H1 (cell line): ENCODE data around the gene PAX7. TPM values are rescaled to one million over a fixed set of nuclear protein-coding genes. Genes with fewer than 3 reads are reported as not detected.

ENCODE experiments used
- CTCF ChIA-PET: fragments of 300-600 bp; sonication (Branson Sonifier 250); formaldehyde crosslinking; loops from one replicate; lab custom pipeline; 2021; ENCODE audit not compliant: partially characterized antibody; lab: Charles Lee
- POLR2A ChIA-PET: fragments of 300-600 bp; sonication (Branson Sonifier 250); formaldehyde crosslinking; loops from one replicate; lab custom pipeline; 2021; ENCODE audit warnings: inconsistent platforms; ENCODE audit not compliant: partially characterized antibody; lab: Charles Lee
- DNase-seq, 2 experiments: peaks; one replicate each; pipeline versions ENCODE4 v3.0.0 to v3.0.0-alpha.2; 2010 to 2022; ENCODE audit warnings: low spot score in 2 of 2, low read depth in 1 of 2, mixed read lengths in 1 of 2
- FAIRE-seq: peaks from 2 replicates; lab custom pipeline; 2011; peaks lifted over from hg19 to GRCh38; lab: Jason Lieb, UNC
- H2AFZ ChIP-seq: 2 replicates; pipeline ENCODE4 v1.8.1; 2012; ENCODE audit warnings: low read length, inconsistent platforms
- H2AK5ac ChIP-seq: 2 replicates; pipeline ENCODE4 v1.6.1; 2013; ENCODE audit warnings: low read depth, low read length
- H2BK120ac ChIP-seq: replicated peaks from 2 replicates; pipeline ENCODE3; 2013; ENCODE audit warnings: low read depth, low read length, inconsistent platforms
- H2BK12ac ChIP-seq: 2 replicates; pipeline ENCODE4 v1.6.1; 2013; ENCODE audit warnings: low read depth, low read length
- H2BK15ac ChIP-seq: 2 replicates; pipeline ENCODE4 v1.6.1; 2013; ENCODE audit warnings: low read length
- H2BK20ac ChIP-seq: 2 replicates; pipeline ENCODE4 v1.6.1; 2013; ENCODE audit warnings: low read length
- H2BK5ac ChIP-seq: 2 replicates; pipeline ENCODE4 v1.6.1; 2013; ENCODE audit warnings: low read depth, low read length
- H3K14ac ChIP-seq: 2 replicates; pipeline ENCODE4 v1.6.1; 2013; ENCODE audit warnings: inconsistent platforms; ENCODE audit not compliant: insufficient read length
- H3K18ac ChIP-seq: 2 replicates; pipeline ENCODE4 v1.6.1; 2013; ENCODE audit warnings: low read length; ENCODE audit errors: extremely low read depth
- H3K23ac ChIP-seq: 2 replicates; pipeline ENCODE4 v1.6.1; 2013; ENCODE audit warnings: inconsistent platforms; ENCODE audit not compliant: insufficient read length
- H3K23me2 ChIP-seq: 2 replicates; pipeline ENCODE4 v1.6.1; 2013; ENCODE audit warnings: low read depth, low read length
- H3K27ac ChIP-seq: 2 replicates; pipeline ENCODE4 v1.6.1; 2011; ENCODE audit warnings: low read depth, low read length, inconsistent platforms
- H3K27me3 ChIP-seq, 4 experiments: replicated peaks in 1 of 4; 1 replicate in 1 of 4; 2 replicates in 3 of 4; pipeline versions ENCODE4 v1.6.1 to v1.8.1; 2011 to 2013; ENCODE audit warnings: low read length in 3 of 4, mild to moderate bottlenecking in 3 of 4, inconsistent platforms in 2 of 4, mixed read lengths in 2 of 4, moderate library complexity in 1 of 4; ENCODE audit not compliant: control insufficient read depth in 3 of 4, insufficient read depth in 3 of 4; ENCODE audit errors: extremely low read depth in 1 of 4
- H3K36me3 ChIP-seq, 4 experiments: 2 replicates each; pipeline versions ENCODE4 v1.6.1 to v1.8.1; 2011 to 2013; ENCODE audit warnings: mild to moderate bottlenecking in 4 of 4, low read length in 3 of 4, moderate library complexity in 2 of 4, control low read depth in 1 of 4, inconsistent platforms in 1 of 4; ENCODE audit not compliant: insufficient read depth in 4 of 4, control insufficient read depth in 2 of 4
- H3K4ac ChIP-seq: replicated peaks from 2 replicates; pipeline ENCODE3; 2013; ENCODE audit warnings: low read length, low read depth, mixed read lengths, inconsistent platforms; ENCODE audit not compliant: insufficient read length
- H3K4me1 ChIP-seq, 4 experiments: replicated peaks in 1 of 4; 1 replicate in 1 of 4; 2 replicates in 3 of 4; pipeline versions ENCODE4 v1.6.1 to v1.8.1; 2011 to 2013; ENCODE audit warnings: low read length in 3 of 4, inconsistent platforms in 2 of 4, mixed read lengths in 1 of 4; ENCODE audit not compliant: insufficient read depth in 4 of 4, control insufficient read depth in 3 of 4
- H3K4me2 ChIP-seq, 2 experiments: 2 replicates each; pipeline versions ENCODE4 v1.6.1 to v1.8.1; 2011 to 2013; ENCODE audit warnings: low read depth in 2 of 2, low read length in 2 of 2, control low read depth in 1 of 2, inconsistent platforms in 1 of 2, mild to moderate bottlenecking in 1 of 2; ENCODE audit not compliant: insufficient read depth in 1 of 2
- H3K4me3 ChIP-seq, 4 experiments: fragments of 200-600, 300-600 bp in 1 of 4; sonication (generic), shearing (Covaris generic), sonication (Bioruptor Twin) in 1 of 4; 2 replicates each; pipeline versions ENCODE4 v1.5.1 to v1.8.1; 2011 to 2016; ENCODE audit warnings: low read length in 4 of 4, low read depth in 3 of 4, control low read depth in 2 of 4, inconsistent platforms in 2 of 4, mild to moderate bottlenecking in 2 of 4, mixed read lengths in 1 of 4, moderate library complexity in 1 of 4; ENCODE audit not compliant: insufficient read depth in 2 of 4; ENCODE audit errors: extremely low read depth in 1 of 4
- H3K56ac ChIP-seq: replicated peaks from 2 replicates; pipeline ENCODE3; 2013; ENCODE audit warnings: low read depth, mild to moderate bottlenecking, mixed read lengths, low read length, inconsistent platforms; ENCODE audit not compliant: insufficient read length
- H3K79me1 ChIP-seq: 2 replicates; pipeline ENCODE4 v1.6.1; 2013; ENCODE audit warnings: low read depth, low read length, control low read depth
- H3K79me2 ChIP-seq, 2 experiments: 2 replicates each; pipeline versions ENCODE4 v1.6.1 to v1.8.1; 2012 to 2013; ENCODE audit warnings: low read length in 2 of 2, mild to moderate bottlenecking in 2 of 2, inconsistent platforms in 1 of 2; ENCODE audit not compliant: insufficient read depth in 2 of 2, control insufficient read depth in 1 of 2
- H3K9ac ChIP-seq, 4 experiments: replicated peaks in 1 of 4; 1 replicate in 1 of 4; 2 replicates in 3 of 4; pipeline versions ENCODE4 v1.6.1 to v1.8.1; 2011 to 2013; ENCODE audit warnings: low read depth in 3 of 4, low read length in 3 of 4, control low read depth in 2 of 4, mild to moderate bottlenecking in 2 of 4, moderate library complexity in 2 of 4, inconsistent platforms in 1 of 4; ENCODE audit errors: extremely low read depth in 1 of 4
- H3K9me3 ChIP-seq, 2 experiments: 2 replicates each; pipeline versions ENCODE4 v1.6.1 to v1.8.1; 2012 to 2013; ENCODE audit warnings: mild to moderate bottlenecking in 2 of 2, moderate library complexity in 2 of 2, control low read depth in 1 of 2, inconsistent platforms in 1 of 2, low read depth in 1 of 2, low read length in 1 of 2, mixed read lengths in 1 of 2; ENCODE audit not compliant: insufficient read depth in 2 of 2
- H4K20me1 ChIP-seq, 2 experiments: replicated peaks in 1 of 2; 2 replicates each; pipeline versions ENCODE3 to v1.8.1; 2011 to 2013; ENCODE audit warnings: inconsistent platforms in 2 of 2, low read length in 2 of 2, mild to moderate bottlenecking in 1 of 2; ENCODE audit not compliant: insufficient read depth in 2 of 2, control insufficient read depth in 1 of 2
- H4K5ac ChIP-seq: 2 replicates; pipeline ENCODE4 v1.6.1; 2013; ENCODE audit warnings: low read length, low read depth, mixed read lengths, inconsistent platforms; ENCODE audit not compliant: insufficient read length
- H4K8ac ChIP-seq: 2 replicates; pipeline ENCODE4 v1.8.0; 2013; ENCODE audit warnings: mild to moderate bottlenecking, moderate library complexity, low read length, inconsistent platforms; ENCODE audit not compliant: insufficient read depth; ENCODE audit errors: extremely low read depth
- H4K91ac ChIP-seq: replicated peaks from 2 replicates; pipeline ENCODE3; 2013; ENCODE audit warnings: low read length, mixed read lengths, inconsistent platforms; ENCODE audit not compliant: insufficient read length
- ASH2L ChIP-seq: fragments of 200-600, 300-600 bp; sonication (generic); IDR thresholded peaks from one replicate; pipeline ENCODE4 v1.7.1; 2017; ENCODE audit warnings: low read length
- BACH1 ChIP-seq: IDR thresholded peaks from 2 replicates; pipeline ENCODE4 v1.6.1; 2012; ENCODE audit warnings: low read length, improper control_type of control experiment
- BRCA1 ChIP-seq: IDR thresholded peaks from 2 replicates; pipeline ENCODE4 v1.6.1; 2012; ENCODE audit warnings: low read depth, low read length, improper control_type of control experiment
- CTBP2 ChIP-seq: IDR thresholded peaks from 2 replicates; pipeline ENCODE4 v1.7.0; 2011; ENCODE audit warnings: borderline replicate concordance, mild to moderate bottlenecking, moderate library complexity, mixed read lengths, low read length; ENCODE audit not compliant: insufficient read depth, insufficient read length
- HDAC2 ChIP-seq, 2 experiments: fragments of 300-600 bp in 1 of 2; sonication (generic) in 1 of 2; IDR thresholded peaks; 2 replicates each; pipeline ENCODE4 v1.6.1; 2011 to 2012; ENCODE audit warnings: low read depth in 2 of 2, low read length in 2 of 2, mild to moderate bottlenecking in 2 of 2, moderate library complexity in 2 of 2, borderline replicate concordance in 1 of 2, inconsistent platforms in 1 of 2
- JUN ChIP-seq: IDR thresholded peaks from 2 replicates; pipeline ENCODE4 v1.6.1; 2011; ENCODE audit warnings: low read depth, mild to moderate bottlenecking, improper control_type of control experiment, low read length
- KDM1A ChIP-seq: fragments of 200-600, 300-600 bp; sonication (generic); IDR thresholded peaks from 2 replicates; pipeline ENCODE4 v1.7.1; 2016; ENCODE audit warnings: mild to moderate bottlenecking, low read length, borderline replicate concordance
- PHF8 ChIP-seq: fragments of 200-600 bp; sonication (generic); conservative IDR thresholded peaks from 2 replicates; pipeline ENCODE4 v1.7.1; 2012; ENCODE audit warnings: low read depth, mild to moderate bottlenecking, inconsistent platforms, low read length, moderate library complexity
- POLR2A ChIP-seq, 2 experiments: IDR thresholded peaks; 1 replicate in 1 of 2; 2 replicates in 1 of 2; pipeline ENCODE4 v1.6.1; 2011; ENCODE audit warnings: low read depth in 2 of 2, low read length in 2 of 2, mild to moderate bottlenecking in 2 of 2; ENCODE audit errors: control extremely low read depth in 1 of 2
- SP1 ChIP-seq: IDR thresholded peaks from 2 replicates; pipeline ENCODE4 v1.6.1; 2011; ENCODE audit warnings: low read depth, low read length
- SP2 ChIP-seq: IDR thresholded peaks from 2 replicates; pipeline ENCODE4 v1.6.1; 2012; ENCODE audit warnings: mild to moderate bottlenecking, low read length, inconsistent platforms
- TAF1 ChIP-seq: IDR thresholded peaks from 2 replicates; pipeline ENCODE4 v1.6.1; 2011; ENCODE audit warnings: mild to moderate bottlenecking, low read depth, low read length
- TAF7 ChIP-seq: optimal IDR thresholded peaks from 2 replicates; pipeline ENCODE3; 2011; ENCODE audit warnings: low read depth, mild to moderate bottlenecking, inconsistent platforms, low read length, moderate library complexity, borderline replicate concordance
- USF2 ChIP-seq: IDR thresholded peaks from 2 replicates; pipeline ENCODE4 v1.6.1; 2011; ENCODE audit warnings: low read length, improper control_type of control experiment
- WGBS, 2 experiments: shearing (Covaris generic) in 1 of 2; methylation state at CpG; one replicate each; pipeline versions ENCODE4 v1.1.6 to v1.1.7; 2013 to 2015; ENCODE audit warnings: low lambda C conversion rate in 2 of 2, mixed read lengths in 2 of 2, inconsistent platforms in 1 of 2, low coverage in 1 of 2, missing lambda C conversion rate in 1 of 2; ENCODE audit not compliant: insufficient replicate concordance in 2 of 2, insufficient coverage in 1 of 2, insufficient read length in 1 of 2; ENCODE audit errors: extremely low coverage in 1 of 2, missing lambda C conversion rate in 1 of 2; 5-methylcytosine and 5-hydroxymethylcytosine counted together
- polyA plus RNA-seq, 7 experiments: library from polyadenylated mRNA; depleted of rRNA in 3 of 7; stranded (reverse) in 5 of 7; unstranded in 2 of 7; fragments of >200 nt in 5 of 7; fragments of 200-250 nt in 2 of 7; gene quantifications; 1 replicate in 5 of 7; 2 replicates in 1 of 7; 4 replicates in 1 of 7; pipeline versions ENCODE4 v1.2.1 to v1.2.3, GENCODE V29; 2011 to 2013; ENCODE audit warnings: missing spikeins in 2 of 7, mixed read lengths in 2 of 7
- total RNA-seq: library from RNA; stranded (reverse); fragmentation: NEBNext Ultra II Directional; extraction: Animal tissue kit (Norgen Biotek cat#: 25700); gene quantifications from 2 replicates; pipeline ENCODE4 v1.2.1, GENCODE V29; 2021

Gene PAX7
- total and polyA plus RNA-seq, 2 of the 8 experiments (the other 6 are each of a cell fraction or from before 2014, with no cell fraction given), result not detected

- POLR2A ChIA-PET, result no interaction called here
- no peak for TF ChIP-seq TAF7
- TF ChIP-seq JUN, result no peak
- TF ChIP-seq POLR2A (IDR thresholded peaks at IDR 0.05; ENCODE audit: control extremely low read depth in 1 of 2, low read depth in 2 of 2, low read length in 2 of 2), result no peak
- TF ChIP-seq PHF8, result no peak
- TF ChIP-seq SP1, result no peak
- no peak for TF ChIP-seq TAF1
- no peak for TF ChIP-seq BRCA1
- TF ChIP-seq HDAC2 (IDR thresholded peaks at IDR 0.05; ENCODE audit: borderline replicate concordance in 1 of 2, low read depth in 2 of 2, low read length in 2 of 2), result no peak
- no peak for TF ChIP-seq CTBP2
- TF ChIP-seq BACH1, result no peak
- no peak for TF ChIP-seq SP2
- TF ChIP-seq KDM1A, result no peak
- peak; percentile 90 for TF ChIP-seq USF2
- TF ChIP-seq ASH2L, result no peak
Observed at GRCh38 chr1:18592368-18592767, 38.3 kb upstream of the PAX7 start.

More at GRCh38 chr1:18592368-18592767, 38.3 kb upstream of the PAX7 start:
- 67% methylated on average over 1 of the region's 1 CpG; no CpG with 5 or more reads in 1 of the 2 experiments for WGBS, 2 experiments
- Histone ChIP-seq H2BK15ac (no peak overlapping the region), H3K56ac (no peak overlapping the region), H3K9me3 (no peaks in the 10 kb centered on the region), H3K79me1 (no peaks in the 10 kb centered on the region), H2AK5ac (no peak overlapping the region), H3K9ac (no peak overlapping the region), H3K36me3 (no peaks in the 10 kb centered on the region), H2BK12ac (no peak overlapping the region), H3K4me3 (no peak overlapping the region), H3K23ac (no peak overlapping the region), H3K23me2 (no peaks in the 10 kb centered on the region), H2BK5ac (no peak overlapping the region), H3K27me3 (peaks cover 0 to 10% (median 4%) of the 10 kb centered on the region in 4 experiments; a peak in 5 of 7 replicates), H3K27ac (no peak overlapping the region), H3K14ac (no peak overlapping the region), H3K4me1 (peaks cover 0 to 2% (median 0%) of the 10 kb centered on the region in 4 experiments; a peak in 1 of 7 replicates), H3K4me2 (no peak overlapping the region; a peak in 1 of 4 replicates), H2AFZ (peak overlapping the region; percentile 94), H3K4ac (no peak overlapping the region), H4K8ac (no peak overlapping the region), H4K5ac (no peak overlapping the region), H3K18ac (no peak overlapping the region), H4K91ac (no peak overlapping the region), H3K79me2 (no peaks in the 10 kb centered on the region), H4K20me1 (no peaks in the 10 kb centered on the region), H2BK120ac (no peak overlapping the region), H2BK20ac (no peak overlapping the region)
- no peak for DNase-seq
- peak; percentile 78 for FAIRE-seq
- CTCF ChIA-PET, result interaction anchor here (1.6 to 3.7 kb wide), 4 partner anchors 10 to 28 kb away, joined by 4 to 15 read pairs (median 4); no protein-coding TSS in a partner anchor
